ENCODE results near the gene MCTP1. TPM values are rescaled to one million over a fixed set of nuclear protein-coding genes. Genes with fewer than 3 reads are reported as not detected.

The MCTP1 gene
- total RNA-seq, 1 experiment from 2014 or later, result 2.5 TPM

GRCh38 chr5:94745786-94746730, 538.8 kb downstream of the MCTP1 start:
- Histone ChIP-seq H4K8ac (replicated peaks; ENCODE audit: insufficient read length, low read depth, low read length) (no peak overlapping the region), H2BK12ac (ENCODE audit: insufficient read length, low read depth, low read length) (no peak overlapping the region), H3K79me1 (ENCODE audit: insufficient read depth, low read depth, low read length, poor library complexity, severe bottlenecking) (no peaks in the 10 kb centered on the region), H3K4me1 (ENCODE audit: insufficient read depth, low read length) (no peaks in the 10 kb centered on the region), H4K20me1 (ENCODE audit: control insufficient read depth, insufficient read depth, insufficient read length) (no peaks in the 10 kb centered on the region), H3K23me2 (ENCODE audit: insufficient read length, low read depth, low read length, poor library complexity, severe bottlenecking) (no peaks in the 10 kb centered on the region), H2BK15ac (ENCODE audit: low read depth, low read length) (no peak overlapping the region), H2AFZ (ENCODE audit: low read length) (no peak overlapping the region), H3K4me2 (ENCODE audit: insufficient read depth, insufficient read length, low read length) (no peak overlapping the region), H4K91ac (ENCODE audit: insufficient read length, low read depth, low read length) (no peak overlapping the region), H3K18ac (ENCODE audit: insufficient read length, low read depth, low read length) (no peak overlapping the region), H2BK20ac (ENCODE audit: low read depth, low read length, poor library complexity, severe bottlenecking) (no peak overlapping the region), H3K27me3 (ENCODE audit: insufficient read depth, low read length) (no peaks in the 10 kb centered on the region), H3K56ac (ENCODE audit: insufficient read length, low read depth, low read length) (no peak overlapping the region), H3K23ac (ENCODE audit: insufficient read length, low read depth, low read length) (no peak overlapping the region), H2AK5ac (ENCODE audit: insufficient read length, low read length) (no peak overlapping the region), H3T11ph (ENCODE audit: low read length) (no peak overlapping the region), H3K4ac (ENCODE audit: low read depth, low read length) (no peak overlapping the region), H3K27ac (ENCODE audit: insufficient read length, low read depth, low read length) (no peak overlapping the region), H2BK120ac (ENCODE audit: low read depth, low read length, poor library complexity, severe bottlenecking) (no peak overlapping the region), H3K9ac (ENCODE audit: extremely low read depth, insufficient read length, low read length) (no peak overlapping the region), H3K79me2 (ENCODE audit: insufficient read depth, low read length) (no peaks in the 10 kb centered on the region), H4K5ac (ENCODE audit: insufficient read length, low read depth, low read length) (no peak overlapping the region), H2BK5ac (ENCODE audit: insufficient read length, low read length) (no peak overlapping the region), H3K9me3 (ENCODE audit: control insufficient read depth, low read depth, low read length) (no peaks in the 10 kb centered on the region), H3K14ac (ENCODE audit: insufficient read depth, low read length) (no peak overlapping the region)
- no peaks in the 10 kb centered on the region for H3K9me3 Mint-ChIP-seq
- WGBS (ENCODE audit: extremely low coverage, insufficient read length, low lambda C conversion rate), result no CpG with 5 or more reads among the region's 5 CpGs
- no peaks in the 10 kb centered on the region for H3K36me3 Mint-ChIP-seq (ENCODE audit: insufficient read depth in 1 of 3, low read depth in 3 of 3)
- TF ChIP-seq CTCF (conservative IDR thresholded peaks at IDR 0.05), result no peak
- no peak overlapping the region for H3K4me3 Mint-ChIP-seq
- no peak overlapping the region for H3K27ac Mint-ChIP-seq
- no peak for DNase-seq
- no peaks in the 10 kb centered on the region for H3K27me3 Mint-ChIP-seq (ENCODE audit: low read depth)
- peaks cover under 1% of the 10 kb centered on the region in 2 experiments; a peak in 1 of 4 replicates for H3K4me1 Mint-ChIP-seq

Data from H9 (cell line).